Superior temporal gyrus (tissue), 1 donor: ENCODE results near the gene OR10J4.
"Not testable (repeated sequence)": the region's sequence is repeated elsewhere in the genome, so short reads cannot be mapped to it uniquely, and the experiment has no call there.

ENCODE experiments used
- DNase-seq: peaks from one replicate; pipeline ENCODE4 v3.0.0-alpha.2; 2016; ENCODE audit errors: extremely low spot score

Gene OR10J4

DNA sequence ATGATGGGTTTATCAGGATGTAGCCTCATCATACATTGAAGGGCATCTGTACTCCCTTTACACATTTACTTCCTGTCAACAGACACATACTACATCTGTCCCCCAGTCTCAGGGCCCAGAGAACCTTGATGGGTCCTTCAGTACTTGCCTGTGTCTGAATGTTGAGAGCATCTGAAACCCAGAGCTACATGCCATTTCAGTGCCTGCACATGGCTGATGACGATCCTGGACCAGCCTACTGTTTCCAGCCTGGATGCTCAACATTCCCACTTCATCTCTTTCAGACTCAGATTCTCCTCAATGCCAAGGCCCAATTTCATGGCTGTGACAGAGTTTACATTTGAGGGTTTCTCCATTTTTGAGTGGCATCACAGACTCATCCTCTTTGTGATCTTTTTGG is at the start of gene OR10J4:
TSS of gene OR10J4 (plus strand) at position 301 of the 400 bp plus-strand sequence.
- no peak for DNase-seq

DNA sequence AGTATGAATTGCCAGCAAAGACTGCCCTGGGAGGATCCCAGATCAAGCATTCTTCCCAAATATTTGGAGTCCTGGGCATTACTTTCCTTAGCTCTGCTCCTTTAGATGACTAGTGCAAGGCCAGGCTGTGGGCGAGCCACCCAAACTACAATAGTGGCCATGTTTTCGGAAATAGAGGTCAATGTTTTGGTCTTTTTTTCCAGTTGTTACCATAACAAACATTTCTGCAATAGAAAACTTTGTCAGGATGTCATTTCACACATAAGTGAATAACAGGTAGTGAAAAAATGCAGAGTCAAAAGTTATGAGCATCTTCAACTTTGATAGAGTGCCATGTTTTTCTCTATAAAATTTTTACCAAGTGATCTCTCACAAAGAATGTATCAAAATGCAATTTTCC is 25.2 kb upstream of the OR10J4 start:
- no peak for DNase-seq

- no peak for DNase-seq
These were observed 23.1 kb upstream of the OR10J4 start for GRCh38 chr1:159408862-159409400.

- no peak for DNase-seq
These were observed 10.2 kb upstream of the OR10J4 start for GRCh38 chr1:159421821-159422220.

GRCh38 chr1:159428536-159428935 is 3.5 kb upstream of the OR10J4 start:
- DNase-seq = no peak

- DNase-seq = no peak
These were observed 2.7 kb upstream of the OR10J4 start for GRCh38 chr1:159429074-159429861.

GRCh38 chr1:159430985-159431384 is 1.0 kb upstream of the OR10J4 start:
- DNase-seq = no peak

DNA sequence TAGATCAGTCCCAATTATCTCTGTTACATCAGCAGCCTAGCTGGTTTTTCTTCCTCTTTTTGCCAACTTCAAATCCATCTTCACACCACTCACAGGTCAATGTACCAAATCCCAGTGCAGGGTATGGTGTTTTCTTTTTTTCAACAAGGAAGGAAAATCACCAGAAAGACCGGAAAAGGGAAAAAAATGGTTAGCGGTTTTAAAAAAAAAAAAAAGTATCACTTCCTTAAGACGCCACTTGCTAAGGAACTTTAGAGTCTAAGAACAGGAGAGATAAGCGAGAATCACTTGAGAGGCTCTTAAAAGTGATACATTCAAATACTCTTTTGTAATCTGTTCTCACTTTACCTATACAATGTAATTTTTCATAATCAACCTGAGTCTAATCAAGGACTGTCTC is 4.5 kb downstream of the OR10J4 start:
- DNase-seq = peak; percentile 32

GRCh38 chr1:159439422-159439821 is 7.4 kb downstream of the OR10J4 start, which contains the start of gene OR10J1:
TSS of gene OR10J1 (plus strand) at chr1:159439722. CDS start at chr1:159439792, 70 bp downstream.
- DNase-seq = no peak

GRCh38 chr1:159441360-159441759 is 9.4 kb downstream of the OR10J4 start:
- DNase-seq = peak; percentile 15

- no peak for DNase-seq
These were observed 10.4 kb downstream of the OR10J4 start for GRCh38 chr1:159442428-159442827.

DNA sequence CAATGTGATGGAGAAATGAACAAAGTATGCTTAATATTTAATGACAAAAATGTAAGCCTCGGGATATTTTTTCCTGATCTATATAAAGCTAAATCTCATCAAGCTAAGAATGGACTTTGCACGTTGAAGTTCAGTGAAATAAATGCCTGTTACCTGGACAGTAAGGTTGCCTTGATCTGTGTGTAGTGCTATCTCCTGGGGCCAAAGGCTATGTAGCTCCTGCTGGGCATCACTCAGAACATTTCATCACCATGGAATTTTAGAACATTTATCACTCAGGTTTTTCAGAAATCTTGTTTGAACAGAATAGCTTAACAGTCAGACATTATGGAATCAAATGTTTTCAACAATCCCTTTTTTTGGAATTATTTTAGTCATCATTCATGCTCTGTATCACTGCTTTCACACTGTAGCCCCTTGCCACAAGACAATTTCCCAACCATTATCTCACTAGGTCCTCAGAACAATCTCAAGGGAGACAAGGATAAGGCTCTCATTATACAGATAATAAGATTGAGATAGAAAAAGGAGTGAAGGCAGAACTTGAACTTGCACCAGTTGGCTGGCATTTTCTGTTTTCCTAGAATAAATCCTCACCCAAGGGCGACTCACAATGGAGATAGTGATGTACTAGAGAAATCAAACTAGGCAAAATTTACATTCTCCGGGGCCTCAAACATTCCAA is 11.2 kb downstream of the OR10J4 start:
- DNase-seq = no peak

- no peak for DNase-seq
These were observed 12.5 kb downstream of the OR10J4 start for GRCh38 chr1:159444511-159444910.

- DNase-seq = no peak
These were observed 16.2 kb downstream of the OR10J4 start for GRCh38 chr1:159448181-159448580.

DNA sequence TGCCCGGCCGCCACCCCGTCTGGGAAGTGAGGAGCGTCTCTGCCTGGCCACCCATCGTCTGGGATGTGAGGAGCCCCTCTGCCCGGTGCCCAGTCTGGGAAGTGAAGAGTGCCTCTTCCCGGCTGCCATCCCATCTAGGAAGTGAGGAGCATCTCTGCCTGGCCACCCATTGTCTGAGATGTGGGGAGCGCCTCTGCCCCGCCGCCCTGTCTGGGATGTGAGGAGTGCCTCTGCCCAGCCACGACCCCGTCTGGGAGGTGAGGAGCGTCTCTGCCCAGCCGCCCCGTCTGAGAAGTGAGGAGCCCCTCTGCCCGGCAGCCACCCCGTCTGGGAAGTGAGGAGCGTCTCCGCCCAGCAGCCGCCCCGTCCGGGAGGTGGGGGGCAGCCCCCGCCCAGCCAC is 17.6 kb downstream of the OR10J4 start:
- not testable (repeated sequence) for DNase-seq

GRCh38 chr1:159459551-159459950 is 27.5 kb downstream of the OR10J4 start:
- no peak for DNase-seq

GRCh38 chr1:159465191-159465603 is 33.2 kb downstream of the OR10J4 start:
- no peak for DNase-seq

DNA sequence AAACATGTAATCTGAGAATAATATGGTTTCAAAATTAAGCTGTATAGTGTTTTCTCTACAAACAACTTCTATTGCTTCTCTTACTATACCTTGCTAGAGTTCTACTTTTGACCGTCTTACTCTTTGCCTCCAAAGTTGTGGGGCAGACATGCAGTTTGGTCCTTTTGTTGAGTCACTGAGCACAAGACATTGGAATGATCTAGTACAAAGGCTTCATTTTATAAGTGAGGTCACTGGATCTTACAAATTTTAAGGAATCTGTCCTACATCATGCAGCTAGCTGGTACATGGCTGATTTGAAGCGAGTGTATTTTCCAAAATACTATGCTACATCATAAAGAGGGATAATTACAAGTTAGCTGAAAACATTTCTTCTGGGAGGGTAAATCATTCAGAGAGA is 36.3 kb downstream of the OR10J4 start:
- no peak for DNase-seq

GRCh38 chr1:159469921-159470533 is 38.0 kb downstream of the OR10J4 start:
- peak; percentile 16 for DNase-seq

- DNase-seq = no peak
These were observed 41.3 kb downstream of the OR10J4 start for GRCh38 chr1:159473335-159473734.

DNA sequence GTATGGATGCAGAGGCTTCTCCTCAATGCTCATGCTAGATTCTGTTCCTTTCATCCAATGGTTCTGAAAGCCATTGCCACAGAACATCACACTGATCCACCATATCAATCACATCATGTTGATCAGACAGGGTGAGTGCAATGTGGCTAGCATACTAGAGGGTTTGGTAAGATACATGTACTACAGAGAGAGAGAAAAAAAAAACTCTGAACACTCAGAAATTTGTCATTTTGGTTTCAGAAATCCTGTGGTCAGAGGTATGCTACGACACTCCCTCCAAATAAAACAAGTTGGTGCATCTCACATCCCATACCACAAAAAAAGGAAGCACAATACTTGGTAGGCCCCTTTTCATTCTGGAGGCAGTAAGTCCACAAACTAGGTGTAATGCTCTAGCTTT is 42.9 kb downstream of the OR10J4 start:
- no peak for DNase-seq
